ENCODE results near the gene PLSCR4. TPM values are rescaled to one million over a fixed set of nuclear protein-coding genes. Genes with fewer than 3 reads are reported as not detected.

PLSCR4 gene
- polyA plus RNA-seq, 1 of the 3 experiments (the other 2 are of a cell fraction) = 0.05 TPM

DNA sequence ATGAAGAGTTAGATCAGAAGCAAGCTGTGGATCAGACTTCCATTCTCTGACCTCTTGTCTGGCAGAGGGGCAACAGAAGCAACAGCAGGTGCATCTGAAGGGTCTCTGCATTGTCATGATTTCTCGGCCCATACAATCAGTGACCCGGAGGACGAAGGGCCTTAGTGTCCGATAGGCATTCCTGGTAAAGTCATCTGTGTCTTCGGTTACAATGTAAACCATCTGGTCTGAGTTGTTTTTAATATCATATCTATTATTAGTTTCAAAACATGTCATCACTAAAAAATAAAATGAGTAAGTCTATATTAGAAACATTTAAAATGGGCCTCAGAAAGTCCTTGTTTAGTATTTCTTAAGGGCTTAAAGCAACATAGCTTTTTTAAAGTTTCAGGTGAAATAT lies 51.1 kb downstream of the PLSCR4 start:
- TF ChIP-seq GATA2 (CRISPR knock-in tag; IDR thresholded peaks at IDR 0.05) (no peak), FOSL2 (IDR thresholded peaks at IDR 0.05; ENCODE audit: borderline replicate concordance, low read depth) (no peak), EZH2phosphoT487 (IDR thresholded peaks at IDR 0.05; ENCODE audit: borderline replicate concordance, low read depth) (no peak), NRF1 (IDR thresholded peaks at IDR 0.05; ENCODE audit: low read depth, low read length) (no peak)
- TF ChIP-seq, protein P1, sequence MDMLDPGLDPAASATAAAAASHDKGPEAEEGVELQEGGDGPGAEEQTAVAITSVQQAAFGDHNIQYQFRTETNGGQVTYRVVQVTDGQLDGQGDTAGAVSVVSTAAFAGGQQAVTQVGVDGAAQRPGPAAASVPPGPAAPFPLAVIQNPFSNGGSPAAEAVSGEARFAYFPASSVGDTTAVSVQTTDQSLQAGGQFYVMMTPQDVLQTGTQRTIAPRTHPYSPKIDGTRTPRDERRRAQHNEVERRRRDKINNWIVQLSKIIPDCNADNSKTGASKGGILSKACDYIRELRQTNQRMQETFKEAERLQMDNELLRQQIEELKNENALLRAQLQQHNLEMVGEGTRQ (IDR thresholded peaks at IDR 0.05; ENCODE audit: borderline replicate concordance, low read depth, low read length) = no peak
- TF ChIP-seq, protein P2, sequence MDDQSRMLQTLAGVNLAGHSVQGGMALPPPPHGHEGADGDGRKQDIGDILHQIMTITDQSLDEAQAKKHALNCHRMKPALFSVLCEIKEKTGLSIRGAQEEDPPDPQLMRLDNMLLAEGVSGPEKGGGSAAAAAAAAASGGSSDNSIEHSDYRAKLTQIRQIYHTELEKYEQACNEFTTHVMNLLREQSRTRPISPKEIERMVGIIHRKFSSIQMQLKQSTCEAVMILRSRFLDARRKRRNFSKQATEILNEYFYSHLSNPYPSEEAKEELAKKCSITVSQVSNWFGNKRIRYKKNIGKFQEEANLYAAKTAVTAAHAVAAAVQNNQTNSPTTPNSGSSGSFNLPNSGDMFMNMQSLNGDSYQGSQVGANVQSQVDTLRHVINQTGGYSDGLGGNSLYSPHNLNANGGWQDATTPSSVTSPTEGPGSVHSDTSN (IDR thresholded peaks at IDR 0.05) = no peak
- Histone ChIP-seq H3K4me1 (ENCODE audit: control insufficient read depth in 1 of 2, insufficient read depth in 2 of 2, low read depth in 1 of 2, low read length in 1 of 2) (no peaks in the 10 kb centered on the region), H3K9ac (no peak overlapping the region), H3K4me3 (ENCODE audit: low read depth in 2 of 2, low read length in 1 of 2) (no peak overlapping the region), H2AFZ (ENCODE audit: low read depth) (no peak overlapping the region), H3K4me2 (no peak overlapping the region), H3F3A (replicated peaks; ENCODE audit: insufficient read depth) (no peaks in the 10 kb centered on the region), H3K27ac (ENCODE audit: low read depth in 2 of 2, low read length in 1 of 2) (no peak overlapping the region), H3K36me3 (replicated peaks in 1 of 2; ENCODE audit: control insufficient read depth in 1 of 2, insufficient read depth in 2 of 2, low read length in 1 of 2) (no peaks in the 10 kb centered on the region), H3K27me3 (ENCODE audit: insufficient read depth) (peaks cover 12% of the 10 kb centered on the region; the same call in 1 of the 2 replicates), H3K9me3 (no peaks in the 10 kb centered on the region), H4K20me1 (ENCODE audit: insufficient read depth) (no peaks in the 10 kb centered on the region), H3K9me2 (no peaks in the 10 kb centered on the region), H3K79me2 (ENCODE audit: insufficient read depth) (no peaks in the 10 kb centered on the region)
- WGBS (ENCODE audit: low lambda C conversion rate) = 21% methylated on average over 5 of the region's 5 CpGs
- no peak for DNase-seq
- ChIA-PET POLR2A (no interaction called here), CTCF (interaction anchor here (1.2 kb wide), 1 partner anchor 12 kb away, joined by 3 read pairs; no protein-coding TSS in a partner anchor)

DNA sequence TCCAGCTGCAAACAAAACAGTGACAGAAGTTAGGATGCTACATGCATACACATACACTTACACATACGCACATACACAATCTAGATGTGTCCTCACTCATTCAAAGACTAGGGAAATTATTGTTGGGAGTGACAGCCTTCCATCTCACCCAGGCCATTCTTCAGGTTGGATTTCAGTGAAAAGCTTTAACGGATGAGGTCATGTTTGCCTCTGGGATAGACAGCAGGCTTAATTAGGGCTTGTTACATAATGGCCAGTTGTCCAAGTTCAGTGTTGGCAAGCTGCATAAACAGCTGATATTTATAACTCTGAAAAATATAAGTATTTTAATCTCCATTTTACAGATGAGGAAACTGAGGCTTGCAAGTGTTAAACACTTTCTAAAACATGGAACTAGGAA lies 54.1 kb downstream of the PLSCR4 start:
- H3K9ac ChIP-seq = no peak overlapping the region
- no peak overlapping the region for H3K4me2 ChIP-seq
- H4K20me1 ChIP-seq (ENCODE audit: insufficient read depth) = no peaks in the 10 kb centered on the region
- POLR2A ChIA-PET = no interaction called here
- TF ChIP-seq, protein P3, sequence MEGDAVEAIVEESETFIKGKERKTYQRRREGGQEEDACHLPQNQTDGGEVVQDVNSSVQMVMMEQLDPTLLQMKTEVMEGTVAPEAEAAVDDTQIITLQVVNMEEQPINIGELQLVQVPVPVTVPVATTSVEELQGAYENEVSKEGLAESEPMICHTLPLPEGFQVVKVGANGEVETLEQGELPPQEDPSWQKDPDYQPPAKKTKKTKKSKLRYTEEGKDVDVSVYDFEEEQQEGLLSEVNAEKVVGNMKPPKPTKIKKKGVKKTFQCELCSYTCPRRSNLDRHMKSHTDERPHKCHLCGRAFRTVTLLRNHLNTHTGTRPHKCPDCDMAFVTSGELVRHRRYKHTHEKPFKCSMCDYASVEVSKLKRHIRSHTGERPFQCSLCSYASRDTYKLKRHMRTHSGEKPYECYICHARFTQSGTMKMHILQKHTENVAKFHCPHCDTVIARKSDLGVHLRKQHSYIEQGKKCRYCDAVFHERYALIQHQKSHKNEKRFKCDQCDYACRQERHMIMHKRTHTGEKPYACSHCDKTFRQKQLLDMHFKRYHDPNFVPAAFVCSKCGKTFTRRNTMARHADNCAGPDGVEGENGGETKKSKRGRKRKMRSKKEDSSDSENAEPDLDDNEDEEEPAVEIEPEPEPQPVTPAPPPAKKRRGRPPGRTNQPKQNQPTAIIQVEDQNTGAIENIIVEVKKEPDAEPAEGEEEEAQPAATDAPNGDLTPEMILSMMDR (IDR thresholded peaks at IDR 0.05) = no peak
- TF ChIP-seq YY1 (IDR thresholded peaks at IDR 0.05; ENCODE audit: low read depth) = no peak
- TF ChIP-seq RCOR1 (IDR thresholded peaks at IDR 0.05; ENCODE audit: low read length) = no peak
- TF ChIP-seq CHD2 (IDR thresholded peaks at IDR 0.05; ENCODE audit: low read length, partially characterized antibody) = no peak
- no peak for TF ChIP-seq TCF12 (IDR thresholded peaks at IDR 0.05)
- TF ChIP-seq POLR2AphosphoS5 (IDR thresholded peaks at IDR 0.05; ENCODE audit: low read depth, low read length) = no peak
- TF ChIP-seq SMC3 (IDR thresholded peaks at IDR 0.05; ENCODE audit: low read depth, low read length) = no peak
- TF ChIP-seq, protein P1 (IDR thresholded peaks at IDR 0.05; ENCODE audit: borderline replicate concordance, low read depth, low read length) = no peak
- no peak for TF ChIP-seq RXRA (IDR thresholded peaks at IDR 0.05; ENCODE audit: borderline replicate concordance, low read depth)
- no peaks in the 10 kb centered on the region for H3K9me3 ChIP-seq
- no peaks in the 10 kb centered on the region for H3K79me2 ChIP-seq (ENCODE audit: insufficient read depth)
- H2AFZ ChIP-seq (ENCODE audit: low read depth) = no peak overlapping the region
- H3F3A ChIP-seq (replicated peaks; ENCODE audit: insufficient read depth) = no peaks in the 10 kb centered on the region
- no peaks in the 10 kb centered on the region for H3K36me3 ChIP-seq (replicated peaks in 1 of 2; ENCODE audit: control insufficient read depth in 1 of 2, insufficient read depth in 2 of 2, low read length in 1 of 2)
- no peaks in the 10 kb centered on the region for H3K4me1 ChIP-seq (ENCODE audit: control insufficient read depth in 1 of 2, insufficient read depth in 2 of 2, low read depth in 1 of 2, low read length in 1 of 2)
- 6% methylated on average over 2 of the region's 2 CpGs for whole genome bisulfite sequencing (ENCODE audit: low lambda C conversion rate)
- no peak overlapping the region for H3K27ac ChIP-seq (ENCODE audit: low read depth in 2 of 2, low read length in 1 of 2)
- CTCF ChIA-PET = interaction anchor here (1.4 kb wide), 2 partner anchors 8 to 9 kb away, joined by 3 to 7 read pairs; no protein-coding TSS in a partner anchor
- peaks cover 12% of the 10 kb centered on the region; the same call in 1 of the 2 replicates for H3K27me3 ChIP-seq (ENCODE audit: insufficient read depth)
- no peak overlapping the region for H3K4me3 ChIP-seq (ENCODE audit: low read depth in 2 of 2, low read length in 1 of 2)
- H3K9me2 ChIP-seq = no peaks in the 10 kb centered on the region
- no peak for DNase-seq
